Naive B cell (primary cell): ENCODE results near the gene MAP3K7CL. TPM values are rescaled to one million over a fixed set of nuclear protein-coding genes. Genes with fewer than 3 reads are reported as not detected.
"Not testable (repeated sequence)": the region's sequence is repeated elsewhere in the genome, so short reads cannot be mapped to it uniquely, and the experiment has no call there.

Experiments used
- ATAC-seq, 2 donors: fragments of 150-1000 bp; cut with Tn5 transposase; 2 replicates each; pipeline ENCODE4 v1.10.0; 2021; ENCODE audit warnings: low read depth in 2 of 2, mild to moderate bottlenecking in 2 of 2, moderate library complexity in 2 of 2
- DNase-seq: peaks from one replicate; pipeline ENCODE4 v3.0.0; 2022
- H3K27ac Mint-ChIP-seq, 6 donors: one replicate each; pipeline ENCODE4 v1.8.0; 2020 to 2022; ENCODE audit warnings: mild to moderate bottlenecking in 6 of 6, mixed read lengths in 6 of 6, moderate library complexity in 5 of 6, inconsistent platforms in 2 of 6
- H3K27me3 Mint-ChIP-seq, 3 donors: one replicate each; pipeline ENCODE4 v1.8.0; 2021 to 2022; ENCODE audit warnings: mixed read lengths in 3 of 3, mild to moderate bottlenecking in 1 of 3
- H3K36me3 Mint-ChIP-seq, 2 donors: one replicate each; pipeline ENCODE4 v1.8.0; 2020 to 2022; ENCODE audit warnings: mixed read lengths in 2 of 2, inconsistent platforms in 1 of 2, mild to moderate bottlenecking in 1 of 2
- H3K4me1 Mint-ChIP-seq, 3 donors: one replicate each; pipeline ENCODE4 v1.8.0; 2020 to 2022; ENCODE audit warnings: mixed read lengths in 3 of 3, inconsistent platforms in 1 of 3, mild to moderate bottlenecking in 1 of 3, moderate library complexity in 1 of 3
- H3K4me3 Mint-ChIP-seq, 8 donors: one replicate each; pipeline ENCODE4 v1.8.0; 2020 to 2022; ENCODE audit warnings: mild to moderate bottlenecking in 8 of 8, mixed read lengths in 8 of 8, moderate library complexity in 8 of 8, inconsistent platforms in 2 of 8
- H3K9me3 Mint-ChIP-seq, 7 donors: one replicate each; pipeline ENCODE4 v1.8.0; 2020 to 2022; ENCODE audit warnings: mixed read lengths in 7 of 7, mild to moderate bottlenecking in 5 of 7, inconsistent platforms in 2 of 7, moderate library complexity in 1 of 7
- polyA plus RNA-seq, 6 donors: library from polyadenylated mRNA; unstranded; fragments of 300-500 nt; fragmentation: Illumina TruSeq; gene quantifications; one replicate each; pipeline ENCODE4 v1.2.3, GENCODE V29; 2021; ENCODE audit warnings: low read depth in 6 of 6

MAP3K7CL gene
- polyA plus RNA-seq, 6 donors from 2014 or later, result 7.8 to 38.2 (median 18.5) TPM

DNA sequence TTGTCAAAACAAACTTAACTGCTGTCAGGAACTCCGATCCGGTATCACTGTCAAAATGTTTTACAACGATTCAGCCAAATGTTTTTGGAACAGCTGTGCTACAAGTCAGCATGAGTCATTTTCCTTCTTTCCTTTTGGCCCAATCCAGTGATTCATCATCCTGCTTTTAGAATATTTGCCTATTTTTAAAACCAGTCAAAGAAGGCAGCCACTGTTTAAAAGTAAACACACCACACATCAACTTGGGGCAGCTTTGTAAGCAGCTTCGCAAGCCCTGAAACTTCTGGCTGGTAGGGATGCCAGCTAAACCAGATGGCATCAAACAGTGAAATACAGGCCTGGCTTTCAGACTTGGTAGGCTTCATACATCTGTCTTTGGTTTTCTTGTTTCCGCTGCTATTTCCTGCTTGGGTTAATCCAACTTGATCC lies 14.9 kb downstream of the MAP3K7CL start:
- ATAC-seq, result no peak
- Mint-ChIP-seq H3K4me1 (peaks cover 0 to 6% (median 0%) of the 10 kb centered on the region in 3 donors), H3K27me3 (no peaks in the 10 kb centered on the region), H3K9me3 (no peaks in the 10 kb centered on the region), H3K27ac (peak overlapping the region in 2 of 6 donors; percentile 13 to 79), H3K36me3 (peaks cover 0 to 3% of the 10 kb centered on the region in 2 donors), H3K4me3 (no peak overlapping the region)
- no peak for DNase-seq

DNA sequence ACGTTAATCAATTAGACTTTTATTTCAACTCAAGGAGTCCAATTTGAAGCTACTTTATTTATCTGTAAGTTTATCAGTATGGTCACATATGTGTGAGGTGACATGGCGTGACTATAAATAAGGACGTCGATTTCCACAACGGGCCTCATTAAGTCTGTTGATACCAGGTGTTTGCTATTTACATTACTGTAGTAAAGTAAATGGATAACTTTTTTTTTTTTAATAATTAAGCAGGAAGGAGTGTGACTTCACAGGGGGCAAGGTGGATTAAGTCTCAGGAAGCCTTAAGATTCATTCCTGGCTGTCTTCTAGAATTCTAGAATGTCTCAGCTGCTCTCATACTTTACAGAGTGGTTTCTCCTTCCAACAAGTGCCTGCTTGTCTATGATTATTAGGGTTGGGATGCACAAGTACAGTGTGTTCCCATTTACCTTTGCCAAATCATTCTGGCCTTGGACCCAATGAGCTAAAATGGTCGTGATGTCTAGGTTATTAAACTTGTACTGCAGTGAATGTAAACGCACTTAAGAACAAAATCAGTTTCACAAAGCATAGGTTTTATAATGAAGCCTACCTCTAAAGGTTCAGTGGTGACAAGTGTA lies 15.5 kb downstream of the MAP3K7CL start:
- Mint-ChIP-seq H3K27me3 (no peaks in the 10 kb centered on the region), H3K36me3 (peaks cover 0 to 5% of the 10 kb centered on the region in 2 donors), H3K27ac (peak overlapping the region in 1 of 6 donors; percentile 13), H3K4me3 (no peak overlapping the region), H3K4me1 (peaks cover 0 to 6% (median 0%) of the 10 kb centered on the region in 3 donors), H3K9me3 (no peaks in the 10 kb centered on the region)
- no peak for DNase-seq
- ATAC-seq, result no peak

- Mint-ChIP-seq H3K27me3 (no peaks in the 10 kb centered on the region), H3K4me3 (no peak overlapping the region), H3K36me3 (peaks cover 0 to 5% of the 10 kb centered on the region in 2 donors), H3K27ac (no peak overlapping the region), H3K4me1 (peaks cover 0 to 6% (median 0%) of the 10 kb centered on the region in 3 donors), H3K9me3 (no peaks in the 10 kb centered on the region)
- ATAC-seq (no peak), DNase-seq (no peak)
Measured at GRCh38 chr21:29146726-29147125, 16.3 kb downstream of the MAP3K7CL start.

- Mint-ChIP-seq H3K27me3 (no peaks in the 10 kb centered on the region), H3K4me1 (peaks cover 0 to 6% (median 0%) of the 10 kb centered on the region in 3 donors), H3K27ac (no peak overlapping the region), H3K4me3 (no peak overlapping the region), H3K36me3 (peaks cover 0 to 6% of the 10 kb centered on the region in 2 donors), H3K9me3 (no peaks in the 10 kb centered on the region)
- ATAC-seq (no peak), DNase-seq (no peak)
Measured at GRCh38 chr21:29148530-29148929, 18.1 kb downstream of the MAP3K7CL start.

GRCh38 chr21:29149808-29150425 lies 19.5 kb downstream of the MAP3K7CL start:
- Mint-ChIP-seq H3K4me3 (no peak overlapping the region), H3K36me3 (peaks cover 0 to 10% of the 10 kb centered on the region in 2 donors), H3K4me1 (peaks cover 0 to 6% (median 0%) of the 10 kb centered on the region in 3 donors), H3K27ac (no peak overlapping the region), H3K27me3 (no peaks in the 10 kb centered on the region), H3K9me3 (no peaks in the 10 kb centered on the region)
- ATAC-seq (no peak), DNase-seq (no peak)

DNA sequence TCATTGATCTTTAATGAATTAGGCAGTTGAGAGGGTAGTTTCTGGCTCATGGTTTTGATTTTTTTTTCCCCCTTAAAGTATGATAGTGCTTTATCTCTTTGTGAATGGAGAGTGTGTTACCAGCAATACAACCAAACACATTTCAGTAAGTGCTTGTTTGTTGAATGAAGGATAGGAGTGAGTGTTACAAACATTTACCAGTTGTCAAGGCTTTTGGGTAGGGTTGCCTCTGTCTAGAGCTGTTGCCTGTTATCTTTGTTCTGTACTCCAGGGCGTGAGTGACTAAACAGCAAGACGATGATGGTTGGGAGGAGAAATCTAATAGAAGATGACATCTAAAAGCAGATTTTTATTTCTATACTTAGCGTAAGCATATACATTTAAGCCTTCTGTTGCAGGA lies 21.5 kb downstream of the MAP3K7CL start:
- peak overlapping the region in 1 of 6 donors; percentile 58 for H3K27ac Mint-ChIP-seq
- no peak overlapping the region for H3K4me3 Mint-ChIP-seq
- H3K36me3 Mint-ChIP-seq, result peaks cover 0 to 20% of the 10 kb centered on the region in 2 donors
- no peaks in the 10 kb centered on the region for H3K27me3 Mint-ChIP-seq
- ATAC-seq (no peak), DNase-seq (no peak)
- peaks cover 0 to 4% (median 0%) of the 10 kb centered on the region in 3 donors for H3K4me1 Mint-ChIP-seq
- no peaks in the 10 kb centered on the region for H3K9me3 Mint-ChIP-seq

GRCh38 chr21:29152916-29153315 lies 22.5 kb downstream of the MAP3K7CL start:
- Mint-ChIP-seq H3K27me3 (no peaks in the 10 kb centered on the region), H3K36me3 (peaks cover 0 to 20% of the 10 kb centered on the region in 2 donors), H3K4me3 (no peak overlapping the region)

DNA sequence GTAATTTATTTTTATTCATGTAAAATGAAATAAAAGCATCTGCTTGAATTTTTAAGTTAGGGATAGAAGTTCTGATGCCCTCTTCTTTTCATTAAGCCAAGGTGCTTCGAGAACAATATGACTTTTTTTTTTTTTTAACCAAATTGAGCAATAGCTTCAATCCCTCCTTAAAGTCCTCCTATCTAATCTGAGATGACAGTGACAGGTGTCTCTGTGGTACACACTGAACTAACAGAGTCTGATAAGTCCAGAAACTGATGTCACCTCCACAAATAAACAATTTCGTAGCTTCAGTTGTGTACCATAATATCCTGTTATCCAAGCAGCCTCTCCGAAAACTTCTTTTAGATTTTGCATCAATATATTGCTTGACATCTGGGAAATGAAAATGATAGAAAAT lies 23.8 kb downstream of the MAP3K7CL start:
- H3K4me3 Mint-ChIP-seq, result no peak overlapping the region
- peaks cover 0 to 4% (median 0%) of the 10 kb centered on the region in 3 donors for H3K4me1 Mint-ChIP-seq
- DNase-seq (no peak), ATAC-seq (no peak)
- H3K36me3 Mint-ChIP-seq, result peaks cover 0 to 20% of the 10 kb centered on the region in 2 donors
- no peak overlapping the region for H3K27ac Mint-ChIP-seq
- no peaks in the 10 kb centered on the region for H3K9me3 Mint-ChIP-seq
- H3K27me3 Mint-ChIP-seq, result no peaks in the 10 kb centered on the region

More at GRCh38 chr21:29152916-29153315, 22.5 kb downstream of the MAP3K7CL start:
- Mint-ChIP-seq H3K4me1 (peaks cover 0 to 4% (median 0%) of the 10 kb centered on the region in 3 donors), H3K27ac (no peak overlapping the region), H3K9me3 (no peaks in the 10 kb centered on the region)
- no peak for ATAC-seq
- no peak for DNase-seq

- Mint-ChIP-seq H3K4me1 (peaks cover 0 to 4% (median 0%) of the 10 kb centered on the region in 3 donors), H3K4me3 (peak overlapping the region in 3 of 8 donors; percentile 47 to 72 (median 52)), H3K9me3 (no peaks in the 10 kb centered on the region), H3K36me3 (peaks cover 0 to 18% of the 10 kb centered on the region in 2 donors), H3K27me3 (no peaks in the 10 kb centered on the region), H3K27ac (no peak overlapping the region)
- DNase-seq (no peak), ATAC-seq (no peak)
Measured at GRCh38 chr21:29155118-29155932, 24.9 kb downstream of the MAP3K7CL start.

GRCh38 chr21:29155933-29156260 lies 25.5 kb downstream of the MAP3K7CL start:
- Mint-ChIP-seq H3K36me3 (peaks cover 0 to 16% of the 10 kb centered on the region in 2 donors), H3K27ac (no peak overlapping the region), H3K4me3 (peak overlapping the region in 2 of 8 donors; percentile 52 to 72), H3K27me3 (no peaks in the 10 kb centered on the region), H3K4me1 (peaks cover 0 to 4% (median 0%) of the 10 kb centered on the region in 3 donors), H3K9me3 (no peaks in the 10 kb centered on the region)
- DNase-seq, result no peak
- ATAC-seq, result no peak

- Mint-ChIP-seq H3K27me3 (no peaks in the 10 kb centered on the region), H3K9me3 (no peaks in the 10 kb centered on the region), H3K4me3 (no peak overlapping the region), H3K4me1 (peaks cover 0 to 4% (median 0%) of the 10 kb centered on the region in 3 donors), H3K36me3 (peaks cover 0 to 16% of the 10 kb centered on the region in 2 donors), H3K27ac (no peak overlapping the region)
- ATAC-seq (no peak), DNase-seq (no peak)
Measured at GRCh38 chr21:29157080-29157479, 26.6 kb downstream of the MAP3K7CL start.

GRCh38 chr21:29159842-29160241 lies 29.4 kb downstream of the MAP3K7CL start:
- Mint-ChIP-seq H3K4me1 (peaks cover 0 to 4% (median 0%) of the 10 kb centered on the region in 3 donors), H3K36me3 (peaks cover 0 to 10% of the 10 kb centered on the region in 2 donors), H3K27ac (no peak overlapping the region), H3K9me3 (no peaks in the 10 kb centered on the region), H3K27me3 (no peaks in the 10 kb centered on the region), H3K4me3 (no peak overlapping the region)
- ATAC-seq (no peak), DNase-seq (no peak)

DNA sequence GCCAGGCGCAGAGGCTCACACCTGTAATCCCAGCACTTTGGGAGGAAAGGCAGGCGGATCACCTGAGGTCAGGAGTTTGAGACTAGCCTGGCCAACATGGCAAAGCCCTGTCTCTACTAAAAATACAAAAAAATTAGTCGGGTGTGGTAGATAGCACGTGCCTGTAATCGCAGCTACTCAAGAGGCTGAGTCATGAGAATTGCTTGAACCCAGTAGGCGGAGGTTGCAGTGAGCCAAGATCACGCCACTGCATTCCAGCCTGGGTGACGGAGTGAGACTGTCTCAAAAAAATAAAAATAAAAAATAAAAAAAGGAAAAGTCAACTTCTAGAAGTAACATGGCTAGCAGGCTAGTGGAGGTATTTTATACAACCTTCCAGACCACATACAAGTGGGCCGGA lies 32.4 kb downstream of the MAP3K7CL start:
- not testable (repeated sequence) for DNase-seq, ATAC-seq, H3K27me3 Mint-ChIP-seq, H3K36me3 Mint-ChIP-seq, H3K9me3 Mint-ChIP-seq, H3K4me3 Mint-ChIP-seq, H3K4me1 Mint-ChIP-seq
- peak overlapping the region in 1 of 6 donors; percentile 7 for H3K27ac Mint-ChIP-seq
